Mesendoderm (in vitro differentiated cells): ENCODE measurements around the gene IFI16.
"Not testable (repeated sequence)": the region's sequence is repeated elsewhere in the genome, so short reads cannot be mapped to it uniquely, and the experiment has no call there.

Experiments
- DNase-seq: peaks from one replicate; pipeline ENCODE4 v3.0.0; 2013
- H2AK5ac ChIP-seq: 2 replicates; pipeline ENCODE4 v1.6.1; 2013; ENCODE audit warnings: low read length, inconsistent platforms
- H2BK120ac ChIP-seq: 2 replicates; pipeline ENCODE4 v1.6.1; 2013; ENCODE audit warnings: low read depth, mild to moderate bottlenecking, low read length, moderate library complexity, mixed read lengths
- H2BK15ac ChIP-seq: replicated peaks from 2 replicates; pipeline ENCODE4 v1.6.1; 2013; ENCODE audit warnings: low read depth, mild to moderate bottlenecking, moderate library complexity
- H2BK5ac ChIP-seq: 2 replicates; pipeline ENCODE4 v1.6.1; 2013; ENCODE audit warnings: low read length, inconsistent platforms
- H3K18ac ChIP-seq: 2 replicates; pipeline ENCODE4 v1.6.1; 2013; ENCODE audit warnings: mild to moderate bottlenecking, low read length, mixed read lengths
- H3K23ac ChIP-seq: one replicate; pipeline ENCODE4 v1.6.1; 2013; ENCODE audit warnings: low read length
- H3K27ac ChIP-seq: 2 replicates; pipeline ENCODE4 v1.5.1; 2013; ENCODE audit warnings: low read depth, mild to moderate bottlenecking, inconsistent platforms, low read length, moderate library complexity
- H3K27me3 ChIP-seq: 2 replicates; pipeline ENCODE4 v1.6.1; 2013; ENCODE audit warnings: low read length, control low read depth, mild to moderate bottlenecking, inconsistent platforms; ENCODE audit not compliant: insufficient read depth, poor library complexity
- H3K36me3 ChIP-seq: 2 replicates; pipeline ENCODE4 v1.6.1; 2013; ENCODE audit warnings: low read length, inconsistent platforms; ENCODE audit not compliant: control insufficient read depth, insufficient read depth
- H3K4ac ChIP-seq: one replicate; pipeline ENCODE4 v1.6.1; 2013; ENCODE audit warnings: low read depth, mild to moderate bottlenecking, low read length, moderate library complexity
- H3K4me1 ChIP-seq: 2 replicates; pipeline ENCODE4 v1.6.1; 2013; ENCODE audit warnings: low read depth, low read length, inconsistent platforms; ENCODE audit not compliant: control insufficient read depth
- H3K4me2 ChIP-seq: 2 replicates; pipeline ENCODE4 v1.6.1; 2013; ENCODE audit warnings: low read length
- H3K4me3 ChIP-seq: 2 replicates; pipeline ENCODE4 v1.5.1; 2013; ENCODE audit warnings: mild to moderate bottlenecking, low read length
- H3K56ac ChIP-seq: one replicate; pipeline ENCODE4 v1.6.1; 2013; ENCODE audit warnings: low read length
- H3K79me1 ChIP-seq: 2 replicates; pipeline ENCODE4 v1.6.1; 2013; ENCODE audit warnings: low read length, inconsistent platforms
- H3K79me2 ChIP-seq: 2 replicates; pipeline ENCODE4 v1.6.1; 2013; ENCODE audit warnings: mild to moderate bottlenecking, low read length; ENCODE audit not compliant: control insufficient read depth, insufficient read depth
- H3K9ac ChIP-seq: 2 replicates; pipeline ENCODE4 v1.6.1; 2013; ENCODE audit warnings: low read length, inconsistent platforms
- H4K5ac ChIP-seq: one replicate; pipeline ENCODE4 v1.6.1; 2013; ENCODE audit warnings: low read length
- H4K8ac ChIP-seq: one replicate; pipeline ENCODE4 v1.6.1; 2013; ENCODE audit warnings: low read depth, mild to moderate bottlenecking, control low read depth, low read length, moderate library complexity
- WGBS: extraction: QIAGEN DNeasy Blood & Tissue Kit; methylation state at CpG from one replicate; pipeline ENCODE4 v1.1.7; 2013; ENCODE audit warnings: low lambda C conversion rate, missing lambda C conversion rate; ENCODE audit not compliant: insufficient coverage; ENCODE audit errors: extremely low coverage; 5-methylcytosine and 5-hydroxymethylcytosine counted together

Gene IFI16

GRCh38 chr1:159030311-159030710 is 20.6 kb downstream of the IFI16 start:
- H3K36me3 ChIP-seq: no peaks in the 10 kb centered on the region

GRCh38 chr1:159030877-159031447 is 21.3 kb downstream of the IFI16 start:
- no peak overlapping the region for H4K8ac ChIP-seq
- H2BK5ac ChIP-seq: no peak overlapping the region
- H3K36me3 ChIP-seq: no peaks in the 10 kb centered on the region
- no CpG with 5 or more reads among the region's 3 CpGs for WGBS
- no peak overlapping the region for H3K4ac ChIP-seq
- no peaks in the 10 kb centered on the region for H3K79me2 ChIP-seq
- no peaks in the 10 kb centered on the region for H3K27me3 ChIP-seq
- no peak overlapping the region for H4K5ac ChIP-seq
- H3K79me1 ChIP-seq: no peaks in the 10 kb centered on the region
- no peak overlapping the region for H3K4me2 ChIP-seq
- H2AK5ac ChIP-seq: no peak overlapping the region
- no peak overlapping the region for H3K18ac ChIP-seq
- no peak overlapping the region for H3K23ac ChIP-seq
- H3K56ac ChIP-seq: peak overlapping the region; percentile 30
- no peak overlapping the region for H2BK120ac ChIP-seq
- peak; percentile 42 for DNase-seq
- no peak overlapping the region for H3K4me3 ChIP-seq
- H3K27ac ChIP-seq: no peak overlapping the region
- H3K4me1 ChIP-seq: peaks cover 4% of the 10 kb centered on the region
- no peak overlapping the region for H3K9ac ChIP-seq
- H2BK15ac ChIP-seq: no peak overlapping the region

More at GRCh38 chr1:159030311-159030710, 20.6 kb downstream of the IFI16 start:
- H2BK5ac ChIP-seq: no peak overlapping the region
- H4K5ac ChIP-seq: no peak overlapping the region
- DNase-seq: no peak
- no peak overlapping the region for H3K9ac ChIP-seq
- no peak overlapping the region for H3K18ac ChIP-seq
- H3K23ac ChIP-seq: no peak overlapping the region
- no peaks in the 10 kb centered on the region for H3K79me2 ChIP-seq
- H2BK120ac ChIP-seq: no peak overlapping the region
- H3K56ac ChIP-seq: no peak overlapping the region
- H4K8ac ChIP-seq: no peak overlapping the region
- H3K4me2 ChIP-seq: no peak overlapping the region
- H3K4ac ChIP-seq: no peak overlapping the region
- no peaks in the 10 kb centered on the region for H3K79me1 ChIP-seq
- no peak overlapping the region for H2BK15ac ChIP-seq
- no peaks in the 10 kb centered on the region for H3K27me3 ChIP-seq
- H3K4me3 ChIP-seq: no peak overlapping the region
- no peak overlapping the region for H2AK5ac ChIP-seq
- peaks cover 4% of the 10 kb centered on the region for H3K4me1 ChIP-seq
- no peak overlapping the region for H3K27ac ChIP-seq
- WGBS: no CpG with 5 or more reads among the region's 1 CpG

- H2BK120ac ChIP-seq: no peak overlapping the region
- no peak overlapping the region for H2AK5ac ChIP-seq
- no peaks in the 10 kb centered on the region for H3K36me3 ChIP-seq
- no peak overlapping the region for H3K23ac ChIP-seq
- no peaks in the 10 kb centered on the region for H3K79me2 ChIP-seq
- H3K4me2 ChIP-seq: no peak overlapping the region
- no CpG with 5 or more reads among the region's 1 CpG for WGBS
- no peak overlapping the region for H3K9ac ChIP-seq
- no peak overlapping the region for H3K4me3 ChIP-seq
- H3K27me3 ChIP-seq: no peaks in the 10 kb centered on the region
- H3K79me1 ChIP-seq: no peaks in the 10 kb centered on the region
- H4K8ac ChIP-seq: no peak overlapping the region
- no peaks in the 10 kb centered on the region for H3K4me1 ChIP-seq
- H3K27ac ChIP-seq: no peak overlapping the region
- H2BK5ac ChIP-seq: no peak overlapping the region
- no peak overlapping the region for H3K18ac ChIP-seq
- no peak overlapping the region for H2BK15ac ChIP-seq
- no peak for DNase-seq
- no peak overlapping the region for H4K5ac ChIP-seq
- H3K56ac ChIP-seq: no peak overlapping the region
- H3K4ac ChIP-seq: no peak overlapping the region
Measured at GRCh38 chr1:159040206-159040605, 30.5 kb downstream of the IFI16 start.

DNA sequence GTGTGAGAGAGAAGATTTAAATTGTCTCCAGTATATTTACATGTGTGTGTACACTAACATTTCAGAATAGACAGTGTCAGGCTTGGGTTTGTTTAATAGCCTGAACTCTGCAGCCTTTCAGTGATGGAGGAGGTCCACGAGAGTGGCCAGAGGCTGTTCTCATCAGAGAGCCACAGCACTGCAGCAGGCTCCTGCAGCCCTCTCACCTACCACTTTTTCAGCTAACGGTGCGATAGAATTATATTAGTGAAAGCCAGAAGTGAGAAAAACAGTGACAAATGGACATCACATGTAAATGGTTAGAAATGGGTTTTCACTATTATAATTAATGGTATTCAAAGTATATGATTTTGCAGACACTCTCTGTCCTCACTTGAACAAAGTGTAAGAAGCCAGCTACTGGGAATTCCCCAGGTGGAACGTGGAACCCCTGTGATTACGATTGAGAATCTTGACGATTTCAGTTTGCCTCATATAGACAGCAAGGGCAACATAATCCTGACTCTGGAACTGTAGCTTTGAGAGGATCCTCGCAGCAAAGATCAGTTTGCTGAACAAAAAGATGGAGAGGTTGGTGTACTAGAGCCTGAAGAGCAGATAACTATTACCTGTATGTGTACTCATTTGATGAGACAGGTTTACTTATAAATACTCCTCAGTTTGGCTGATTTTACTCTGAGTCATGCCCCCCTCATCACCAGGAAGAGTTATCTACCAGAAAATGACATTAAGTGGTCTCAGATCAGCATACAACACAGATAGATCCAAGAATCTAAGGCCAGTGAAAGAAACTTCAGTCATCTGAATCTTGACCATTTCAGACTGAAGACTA is 31.4 kb downstream of the IFI16 start:
- Histone ChIP-seq H3K4me3 (no peak overlapping the region), H3K56ac (no peak overlapping the region), H3K9ac (no peak overlapping the region), H3K4me2 (no peak overlapping the region), H3K4me1 (no peaks in the 10 kb centered on the region), H3K23ac (no peak overlapping the region), H2BK5ac (no peak overlapping the region), H3K36me3 (no peaks in the 10 kb centered on the region), H2BK15ac (no peak overlapping the region), H3K4ac (no peak overlapping the region), H2AK5ac (no peak overlapping the region), H3K79me1 (no peaks in the 10 kb centered on the region), H3K27ac (no peak overlapping the region), H4K5ac (no peak overlapping the region), H3K79me2 (no peaks in the 10 kb centered on the region), H3K18ac (no peak overlapping the region), H3K27me3 (no peaks in the 10 kb centered on the region), H2BK120ac (no peak overlapping the region), H4K8ac (no peak overlapping the region)
- no CpG with 5 or more reads among the region's 7 CpGs for WGBS
- DNase-seq: no peak

DNA sequence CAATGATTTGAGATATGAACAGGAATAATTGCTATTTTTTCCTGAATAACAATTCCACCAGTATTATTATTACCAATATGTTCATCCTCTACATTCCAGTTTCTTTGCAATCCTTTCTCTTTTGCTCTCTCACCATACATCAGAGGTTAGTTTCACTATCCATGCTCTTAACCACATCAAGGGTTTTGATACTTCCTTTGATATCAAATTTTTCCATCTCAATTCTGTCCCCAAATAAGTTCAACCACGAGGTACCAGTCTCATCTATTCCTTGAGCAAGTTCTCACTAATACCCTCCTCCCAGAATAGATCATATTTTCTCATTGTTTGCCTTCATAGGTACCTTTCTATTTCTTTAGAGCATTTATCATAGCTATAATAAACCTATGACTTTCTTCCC is 36.8 kb downstream of the IFI16 start:
- not testable (repeated sequence) for H3K4me3 ChIP-seq, H3K23ac ChIP-seq, H4K8ac ChIP-seq, H2BK5ac ChIP-seq, DNase-seq, H3K27me3 ChIP-seq, H3K4me1 ChIP-seq, H2BK15ac ChIP-seq, H3K9ac ChIP-seq, H3K4ac ChIP-seq, H3K18ac ChIP-seq, H3K79me1 ChIP-seq, H3K36me3 ChIP-seq, H3K56ac ChIP-seq, H2BK120ac ChIP-seq, H3K27ac ChIP-seq, H4K5ac ChIP-seq, H3K4me2 ChIP-seq, H2AK5ac ChIP-seq, H3K79me2 ChIP-seq
- WGBS: no CpG with 5 or more reads among the region's 1 CpG
